Regular cardiac myocyte (primary cell): ENCODE results near the gene HNRNPDL. TPM values are rescaled to one million over a fixed set of nuclear protein-coding genes. Genes with fewer than 3 reads are reported as not detected.

Experiments used
- total RNA-seq: library from RNA; depleted of rRNA; stranded (reverse); fragments of >200 nt; gene quantifications from 2 replicates; pipeline ENCODE4 v1.2.3, GENCODE V29; 2014

HNRNPDL gene
- total RNA-seq, result 130 and 211 TPM in 2 replicates

GRCh38 chr4:82430193-82430963, at the start of gene HNRNPDL, which contains the start of gene ENOPH1:
HNRNPDL (minus strand) TSS chr4:82430462; CDS start chr4:82429690, 772 bp downstream.
ENOPH1 (plus strand) TSS chr4:82430590; CDS start chr4:82430830, 240 bp downstream.

GRCh38 chr4:82373816-82374625, 56.2 kb downstream of the HNRNPDL start, which contains the start of gene HNRNPD:
HNRNPD (minus strand) TSS chr4:82373991; CDS start chr4:82373678, 313 bp downstream.

Other genes with a start within 250 kb of the HNRNPDL start
- 13.8 and 27.8 TPM in 2 replicates for gene HNRNPD, start 56.5 kb downstream of the HNRNPDL start, total RNA-seq
- gene ENOPH1, start 128 bp upstream of the HNRNPDL start, total RNA-seq, result 55.2 and 73.6 TPM in 2 replicates
- gene TMEM150C, start 131.5 kb upstream of the HNRNPDL start, total RNA-seq, result 0.38 and 0.85 TPM in 2 replicates